HepG2 (cell line): Measurements from ENCODE around the gene VRK3. TPM values are rescaled to one million over a fixed set of nuclear protein-coding genes. Genes with fewer than 3 reads are reported as not detected.

Experiments used
- AKNA ChIP-seq: sonication (generic); formaldehyde crosslinking; IDR thresholded peaks from 2 replicates; pipeline ENCODE4 v1.4.0; 2020; ENCODE audit warnings: missing genetic modification reagents, borderline replicate concordance
- DR1 ChIP-seq: sonication (generic); formaldehyde crosslinking; IDR thresholded peaks from 2 replicates; pipeline ENCODE4 v1.8.0; 2021; ENCODE audit warnings: mild to moderate bottlenecking, missing genetic modification reagents, inconsistent platforms
- FOXA1 ChIP-seq, 2 experiments: fragments of 450-650 bp in 1 of 2; sonication (generic) in 1 of 2; formaldehyde crosslinking in 1 of 2; IDR thresholded peaks; 2 replicates each; pipeline versions ENCODE4 v1.4.0 to v1.6.1; 2016 to 2020; ENCODE audit warnings: missing genetic modification reagents in 1 of 2
- HCFC1 ChIP-seq: fragments of 150-350 bp; IDR thresholded peaks from 2 replicates; pipeline ENCODE4 v1.6.1; 2014; ENCODE audit warnings: low read depth, low read length
- JUN ChIP-seq: sonication (generic); formaldehyde crosslinking; IDR thresholded peaks from 2 replicates; pipeline ENCODE4 v1.4.0; 2020; ENCODE audit warnings: mild to moderate bottlenecking, missing genetic modification reagents
- MTERF4 ChIP-seq: sonication (generic); formaldehyde crosslinking; IDR thresholded peaks from 2 replicates; pipeline ENCODE4 v1.8.0; 2023; ENCODE audit warnings: mild to moderate bottlenecking, missing genetic modification reagents
- PCBP2 ChIP-seq: fragments of 200-400 bp; formaldehyde crosslinking; optimal IDR thresholded peaks from 2 replicates; pipeline ENCODE3; 2018; ENCODE audit warnings: low read length, low read depth; ENCODE audit not compliant: poor library complexity, severe bottlenecking
- RAD21 ChIP-seq: fragments of 450-650 bp; formaldehyde crosslinking; IDR thresholded peaks from 2 replicates; pipeline ENCODE4 v1.5.0; 2020; ENCODE audit warnings: mild to moderate bottlenecking
- SKIL ChIP-seq: sonication (generic); formaldehyde crosslinking; IDR thresholded peaks from 2 replicates; pipeline ENCODE4 v1.8.0; 2022; ENCODE audit warnings: missing genetic modification reagents, mild to moderate bottlenecking, moderate library complexity, borderline replicate concordance
- TOE1 ChIP-seq: sonication (generic); formaldehyde crosslinking; IDR thresholded peaks from 2 replicates; pipeline ENCODE4 v1.4.0; 2020; ENCODE audit warnings: mild to moderate bottlenecking, missing genetic modification reagents
- XRCC5 ChIP-seq: fragments of 200-400 bp; formaldehyde crosslinking; optimal IDR thresholded peaks from 2 replicates; pipeline ENCODE3; 2017; ENCODE audit warnings: mild to moderate bottlenecking, low read length
- ZBTB4 ChIP-seq: sonication (generic); formaldehyde crosslinking; IDR thresholded peaks from 2 replicates; pipeline ENCODE4 v1.4.0; 2020; ENCODE audit warnings: missing genetic modification reagents, mild to moderate bottlenecking, borderline replicate concordance
- ZNF276 ChIP-seq: sonication (generic); formaldehyde crosslinking; IDR thresholded peaks from 2 replicates; pipeline ENCODE4 v1.4.0; 2020; ENCODE audit warnings: mild to moderate bottlenecking, low read depth, missing genetic modification reagents
- polyA plus RNA-seq, 8 experiments: library from polyadenylated mRNA; depleted of rRNA in 3 of 8; stranded (reverse) in 7 of 8; unstranded in 1 of 8; fragments of >200 nt; fragmentation: Illumina TruSeq in 4 of 8; extraction: Trizol in 4 of 8; gene quantifications; 2 replicates each; pipeline versions ENCODE4 v1.2.1 to v1.2.3, GENCODE V29; 2011 to 2016; ENCODE audit warnings: low read depth in 4 of 8, missing spikeins in 1 of 8, mixed read lengths in 1 of 8; ENCODE audit not compliant: insufficient read depth in 1 of 8
- total RNA-seq, 5 experiments: library from RNA; depleted of rRNA; stranded (reverse); fragments of >200 nt; fragmentation: Illumina TruSeq; extraction: Trizol; gene quantifications; 2 replicates each; pipeline ENCODE4 v1.2.3, GENCODE V29; 2016; ENCODE audit warnings: low read depth in 1 of 5

Gene VRK3
- total and polyA plus RNA-seq, 2 of the 13 experiments (the other 11 are each of a cell fraction or from before 2014, with no cell fraction given): 23.8 to 28.3 TPM

- peak; percentile 77; the same call in 1 of the 2 replicates for TF ChIP-seq TOE1
- no peak for TF ChIP-seq RAD21 (CRISPR knock-in tag)
- peak; percentile 88; the same call in 1 of the 2 replicates for TF ChIP-seq ZBTB4 (CRISPR knock-in tag)
- no peak for TF ChIP-seq XRCC5
- peak; percentile 77; the same call in 1 of the 2 replicates for TF ChIP-seq JUN (CRISPR knock-in tag)
- peak; percentile 92; the same call in 1 of the 2 replicates for TF ChIP-seq AKNA
- no peak; the same call in 1 of the 2 replicates for TF ChIP-seq SKIL (CRISPR knock-in tag)
- no peak for TF ChIP-seq PCBP2
- TF ChIP-seq MTERF4: peak; percentile 53; the same call in 1 of the 2 replicates
- peak; percentile 82 for TF ChIP-seq HCFC1
- peak; percentile 96 for TF ChIP-seq ZNF276 (CRISPR knock-in tag)
- no peak for TF ChIP-seq FOXA1 (IDR thresholded peaks at IDR 0.05)
- TF ChIP-seq FOXA1 (CRISPR knock-in tag; IDR thresholded peaks at IDR 0.05): 0 out of 2 replicates have a peak, but pooled peaks have one; percentile 30
- TF ChIP-seq DR1 (CRISPR knock-in tag): peak; percentile 54; the same call in 1 of the 2 replicates
Observed at GRCh38 chr19:50025794-50026549, 800 bp upstream of the VRK3 start, which contains the start of gene ZNF473 (continued).
